Transverse colon (tissue), 4 donors: Measurements from ENCODE around the gene HIVEP3.

Experiments used
- CTCF ChIP-seq, 5 experiments: fragments of 200-600 bp in 3 of 5; fragments of 450-650 bp in 2 of 5; sonication (generic) in 3 of 5; IDR thresholded peaks; 1 replicate in 2 of 5; 2 replicates in 3 of 5; pipeline ENCODE4 v1.5.1; 2016 to 2017; ENCODE audit warnings: antibody characterized with exemption in 5 of 5, inconsistent platforms in 3 of 5, mild to moderate bottlenecking in 2 of 5, moderate library complexity in 1 of 5
- EP300 ChIP-seq: sonication (generic); formaldehyde crosslinking; IDR thresholded peaks from one replicate; pipeline ENCODE4 v1.6.1; 2017; ENCODE audit warnings: antibody characterized with exemption, low read depth
- POLR2A ChIP-seq: fragments of 450-650 bp; IDR thresholded peaks from one replicate; pipeline ENCODE4 v1.6.1; 2016; ENCODE audit warnings: antibody characterized with exemption, mild to moderate bottlenecking, moderate library complexity
- POLR2AphosphoS5 ChIP-seq, 3 donors: sonication (generic); formaldehyde crosslinking; IDR thresholded peaks; one replicate each; pipeline ENCODE4 v1.6.1; 2016; ENCODE audit warnings: antibody characterized with exemption in 3 of 3

GRCh38 chr1:41528726-41529605, 389.8 kb downstream of the HIVEP3 start:
- TF ChIP-seq CTCF (IDR thresholded peaks at IDR 0.05), result no peak
- no peak for TF ChIP-seq POLR2A
- no peak for TF ChIP-seq EP300
- TF ChIP-seq POLR2AphosphoS5 (IDR thresholded peaks at IDR 0.05), result no peak
